D341Med (cell line): ENCODE measurements around the gene RAPGEF3.

Source experiments
- DNase-seq: peaks from one replicate; pipeline ENCODE4 v3.0.0; 2012; ENCODE audit warnings: low spot score

The RAPGEF3 gene

DNA sequence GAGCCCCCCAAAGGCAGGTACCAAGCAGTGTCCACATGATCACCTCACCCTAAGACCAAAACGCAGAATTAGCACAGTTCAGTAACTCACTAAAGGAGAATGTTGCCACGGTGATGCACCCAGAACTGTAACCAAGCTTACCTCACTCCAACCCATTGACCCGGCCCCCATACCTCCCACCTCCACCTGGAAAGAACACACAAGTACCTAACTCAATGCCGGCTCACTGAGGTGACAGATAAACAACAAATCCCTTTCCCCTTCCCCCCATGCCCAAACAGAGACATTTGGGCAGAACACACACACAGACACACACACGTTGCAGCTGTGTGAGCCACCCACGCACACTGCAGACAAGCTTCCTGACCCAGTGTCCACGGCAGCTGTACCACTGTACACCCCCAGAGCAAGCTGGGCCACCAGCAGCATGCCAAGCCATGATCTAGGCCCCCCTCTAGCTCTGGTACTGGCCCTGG is 1.3 kb downstream of the RAPGEF3 start:
- DNase-seq = no peak

DNA sequence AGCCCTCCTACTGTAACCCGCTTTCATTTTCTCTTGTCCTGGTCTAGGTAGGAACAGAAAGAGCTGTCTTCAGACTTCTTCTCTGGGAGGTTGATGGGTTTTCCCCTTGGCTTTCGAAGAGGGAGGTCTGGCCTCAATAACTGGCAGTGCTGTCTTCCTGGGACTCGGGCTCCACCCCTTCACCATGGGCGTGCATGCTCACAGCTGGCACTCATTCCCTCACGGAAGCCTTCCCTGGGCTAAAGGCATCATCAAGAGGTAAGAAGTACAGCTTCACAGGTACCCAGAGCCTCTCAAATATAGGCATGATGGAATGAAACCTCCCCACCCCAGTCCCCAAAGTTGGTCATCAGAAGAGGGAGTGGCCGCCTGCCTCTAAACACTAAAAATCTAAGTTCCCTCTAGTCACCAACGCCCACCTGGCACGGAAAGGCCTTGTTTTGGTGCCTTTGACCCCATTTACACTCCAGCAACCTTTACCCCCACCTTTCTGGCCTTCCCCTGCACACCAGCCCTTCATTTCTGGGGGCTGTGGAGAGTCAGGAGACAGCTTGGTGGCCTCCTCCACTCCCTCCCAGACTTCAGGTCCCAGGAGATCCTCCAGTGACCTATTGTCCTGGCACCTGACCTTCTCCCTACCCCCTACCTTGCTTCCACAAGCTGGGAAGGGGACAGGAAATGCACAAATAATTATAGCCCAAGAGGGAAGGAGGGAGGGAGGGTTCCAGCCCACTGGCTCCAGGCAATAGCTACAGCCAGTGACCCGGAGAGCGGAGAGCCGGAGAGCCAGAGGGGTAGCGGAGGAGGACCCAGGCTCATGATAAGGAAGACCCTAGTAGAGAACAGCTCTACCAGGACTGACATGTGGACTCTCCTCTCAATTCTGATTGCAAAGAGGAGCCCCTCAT is 2.8 kb downstream of the RAPGEF3 start:
- DNase-seq = no peak

DNA sequence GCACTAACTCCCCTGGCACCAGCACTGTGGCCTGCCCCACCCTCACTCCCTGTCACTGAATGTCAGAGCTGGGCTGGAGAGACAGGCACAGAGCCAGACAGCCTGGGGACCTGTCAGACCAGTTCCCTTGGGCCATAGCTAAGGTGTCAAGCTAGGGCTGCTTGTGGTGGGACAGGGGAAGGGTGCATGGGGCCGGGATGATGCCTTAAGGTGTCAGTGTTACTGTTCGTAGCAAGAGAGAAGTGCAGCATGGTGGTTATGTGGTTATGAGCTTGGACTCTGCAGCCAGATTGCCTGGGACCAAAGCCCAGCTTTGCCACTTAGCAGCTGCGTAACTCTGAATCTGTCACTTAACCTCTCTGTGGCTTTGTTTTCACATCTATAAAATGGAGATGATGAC is 3.8 kb downstream of the RAPGEF3 start:
- DNase-seq = no peak

DNA sequence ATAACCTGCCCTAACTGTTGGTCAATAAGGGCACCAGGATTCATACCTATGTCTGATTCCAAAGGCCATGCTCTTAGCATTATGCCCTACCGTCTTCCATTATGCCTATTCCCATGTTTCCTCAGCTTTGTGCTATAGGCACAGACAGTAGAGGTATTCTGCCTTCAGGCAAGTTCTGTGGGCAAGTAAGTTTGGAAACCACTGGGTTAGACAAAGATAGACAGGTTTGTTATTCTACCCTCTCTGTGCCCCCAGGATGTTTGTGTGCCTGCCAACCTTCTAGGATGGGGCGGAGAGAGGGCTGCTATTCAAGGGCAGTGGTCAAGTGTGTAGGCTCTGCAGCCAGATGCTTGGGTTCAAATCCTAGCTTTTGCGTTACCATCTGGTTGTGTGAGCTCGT is 4.6 kb downstream of the RAPGEF3 start:
- DNase-seq = no peak

DNA sequence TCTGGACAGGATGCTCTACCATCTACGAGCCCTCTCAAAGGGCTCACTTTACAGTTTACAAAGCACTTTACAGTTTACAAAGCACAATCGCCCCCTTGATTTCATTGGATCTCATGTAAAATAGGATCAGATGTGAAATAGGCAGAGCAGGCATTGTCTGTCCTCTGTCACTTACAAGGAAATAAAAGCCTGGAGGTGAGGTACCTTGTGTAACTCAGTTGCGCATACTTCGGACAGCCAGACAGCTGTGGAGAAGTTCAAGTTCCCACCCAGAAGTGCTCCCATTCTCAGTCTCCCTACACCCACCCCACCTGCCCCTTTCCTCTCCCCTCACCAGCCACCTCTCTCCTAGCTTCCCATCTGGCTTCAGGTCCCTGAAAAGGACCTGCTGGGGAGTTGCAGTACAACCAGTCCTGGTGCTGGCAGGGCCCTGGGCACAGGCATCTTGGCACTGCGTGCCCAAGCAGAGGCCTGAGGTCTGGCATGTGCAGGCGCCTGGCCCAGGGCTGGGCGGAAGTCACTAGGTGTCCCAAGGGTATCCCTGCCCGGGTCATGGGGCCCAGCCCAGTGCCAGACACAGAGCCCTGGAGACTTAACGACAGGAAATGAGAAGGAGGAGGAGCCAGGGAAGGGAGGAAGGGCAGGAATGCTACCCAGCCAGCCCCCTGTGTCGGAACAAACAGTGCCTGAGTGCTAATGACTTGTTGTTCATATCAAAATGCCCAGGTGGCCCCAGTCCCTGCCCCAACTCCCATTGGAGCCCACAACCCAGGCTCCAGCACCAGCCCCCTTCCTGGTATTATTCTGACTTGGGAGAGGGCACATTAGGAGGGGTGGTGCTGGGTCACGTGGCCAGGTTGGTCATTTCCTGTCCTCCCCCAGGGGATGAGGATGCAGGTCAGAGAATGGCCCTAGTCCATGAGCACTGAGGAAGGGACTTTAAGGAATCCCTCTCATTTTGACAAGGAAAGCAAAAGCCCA is 5.4 kb downstream of the RAPGEF3 start:
- no peak for DNase-seq

DNA sequence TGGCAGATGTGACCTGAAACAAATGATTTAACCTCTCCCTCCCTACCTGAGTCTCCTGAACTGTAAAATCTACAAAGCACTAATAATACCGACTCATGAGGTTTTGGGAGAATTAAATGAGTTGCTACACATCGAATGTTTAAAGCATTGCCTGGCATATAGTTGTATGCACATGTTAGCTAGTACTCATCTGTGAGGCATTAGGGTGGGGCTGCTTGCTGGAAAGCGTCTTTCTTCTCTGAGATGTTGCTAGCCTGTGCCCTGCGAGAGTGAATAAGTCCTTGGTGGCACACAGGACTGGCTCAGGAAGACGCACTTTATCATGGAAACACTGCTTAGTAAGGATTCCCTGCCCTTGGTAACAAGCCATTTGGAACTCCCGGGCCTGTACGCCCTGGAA is 6.1 kb downstream of the RAPGEF3 start:
- DNase-seq = no peak

DNA sequence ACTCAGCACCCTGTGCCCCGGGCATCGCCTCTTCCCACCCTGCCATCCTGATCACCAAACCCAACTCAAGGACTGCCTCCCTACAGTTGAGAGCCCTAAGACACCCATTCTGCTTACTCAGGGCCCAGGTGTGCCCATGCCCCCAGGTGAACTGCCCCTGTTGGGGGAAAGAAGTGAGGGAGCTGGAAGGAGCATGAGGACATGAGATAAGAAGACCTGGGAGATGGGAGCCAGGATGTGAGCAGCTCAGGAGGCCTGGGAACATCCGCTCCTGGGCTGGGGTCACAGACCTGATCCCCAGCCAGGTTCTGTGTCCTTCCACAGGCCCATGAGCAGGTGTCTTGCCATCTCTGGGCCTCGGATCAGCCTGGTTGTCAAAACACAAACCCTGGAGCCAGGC is 6.6 kb downstream of the RAPGEF3 start:
- DNase-seq = no peak

DNA sequence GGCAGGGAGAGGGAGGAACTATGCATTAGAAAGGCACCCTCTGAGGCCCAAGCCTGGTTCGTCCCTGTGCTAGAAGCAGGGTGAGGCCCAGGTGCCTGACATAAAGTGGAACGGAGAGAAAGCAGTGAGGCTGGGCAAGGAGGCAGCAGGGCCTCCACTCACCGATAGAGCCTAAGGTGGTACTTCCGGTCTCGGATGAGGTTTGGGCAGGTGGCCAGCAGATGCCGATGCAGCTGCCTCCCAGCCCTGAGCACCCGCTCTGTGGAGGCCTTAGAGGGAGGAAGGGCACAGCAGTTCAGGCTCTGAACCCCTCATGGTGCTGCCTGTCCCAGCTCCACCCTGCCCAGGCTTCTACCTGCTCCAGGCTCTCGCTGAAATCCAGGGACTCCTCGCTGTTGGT is 7.1 kb downstream of the RAPGEF3 start:
- DNase-seq = no peak

DNA sequence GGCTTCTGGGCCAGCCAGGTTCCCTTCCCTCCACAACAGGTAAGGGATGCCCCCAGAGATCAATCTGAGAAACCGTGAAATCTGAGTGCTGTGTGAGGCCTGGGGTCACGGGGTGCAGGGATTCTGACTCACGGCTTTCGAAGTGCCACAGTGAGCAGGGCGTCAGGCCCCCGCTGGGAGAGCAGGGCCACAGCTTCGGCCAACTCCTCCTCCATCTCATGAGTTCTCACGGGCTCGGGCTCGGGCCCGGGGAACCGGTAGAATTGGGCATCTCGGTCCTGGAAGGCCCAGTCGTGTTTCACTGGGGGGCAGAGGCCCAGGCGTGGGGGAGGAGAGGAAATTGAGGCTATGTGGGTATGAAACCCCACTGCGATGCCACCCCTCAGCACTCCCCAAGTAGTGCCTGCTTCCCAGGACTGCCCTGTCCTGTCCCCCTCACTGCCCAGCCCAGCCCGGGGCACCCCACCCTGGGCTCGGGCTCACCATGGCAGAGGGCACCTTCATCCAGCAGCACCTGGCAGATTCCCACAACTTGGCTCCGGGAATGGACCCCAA is 7.7 kb downstream of the RAPGEF3 start:
- no peak for DNase-seq

DNA sequence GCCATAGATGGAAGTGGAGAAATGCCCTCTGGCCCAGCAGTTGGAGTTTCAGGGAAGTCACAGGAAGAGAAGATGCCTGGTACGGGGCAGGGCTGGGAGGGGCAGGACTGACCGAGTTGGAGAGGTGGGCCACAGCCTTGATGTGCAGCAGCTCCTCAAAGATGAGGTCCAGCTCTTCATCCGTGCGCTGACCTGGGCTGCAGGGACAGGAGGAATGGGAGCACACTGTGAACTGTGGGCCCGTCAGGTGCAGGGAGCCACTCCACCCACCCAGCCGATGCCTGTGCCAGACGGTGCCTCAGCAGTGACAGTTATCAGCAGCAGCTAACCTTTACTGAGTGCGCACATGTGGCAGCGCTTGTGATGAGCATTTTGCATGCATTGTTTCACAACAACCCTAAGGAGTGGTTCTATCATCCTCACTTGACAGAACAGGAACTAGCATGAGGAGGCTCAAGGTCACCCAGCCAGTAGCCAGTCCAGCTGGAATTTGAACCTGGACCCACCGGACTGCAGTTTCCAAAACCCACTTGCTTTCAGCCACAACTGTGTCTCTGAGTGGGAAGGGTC is 8.4 kb downstream of the RAPGEF3 start:
- DNase-seq = no peak

DNA sequence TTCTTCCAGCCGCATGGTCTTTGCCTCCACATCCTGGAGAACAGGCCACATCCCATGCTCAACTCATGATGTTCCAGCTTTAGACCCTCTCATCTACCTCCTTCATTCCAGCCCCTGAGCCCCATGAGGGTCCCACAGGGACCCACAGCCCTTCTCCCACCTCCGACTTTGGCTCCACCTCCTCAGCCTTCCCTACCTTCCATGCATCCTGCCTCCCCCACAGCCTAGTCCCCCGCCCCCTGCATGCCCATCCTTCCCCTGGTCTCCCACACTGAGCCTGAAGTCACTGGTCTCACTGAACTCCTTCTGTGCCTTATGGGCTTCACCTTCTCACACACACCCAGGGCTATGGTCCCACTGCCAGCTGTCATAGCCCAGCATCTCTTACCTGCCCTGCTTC is 9.8 kb downstream of the RAPGEF3 start:
- DNase-seq = no peak

DNA sequence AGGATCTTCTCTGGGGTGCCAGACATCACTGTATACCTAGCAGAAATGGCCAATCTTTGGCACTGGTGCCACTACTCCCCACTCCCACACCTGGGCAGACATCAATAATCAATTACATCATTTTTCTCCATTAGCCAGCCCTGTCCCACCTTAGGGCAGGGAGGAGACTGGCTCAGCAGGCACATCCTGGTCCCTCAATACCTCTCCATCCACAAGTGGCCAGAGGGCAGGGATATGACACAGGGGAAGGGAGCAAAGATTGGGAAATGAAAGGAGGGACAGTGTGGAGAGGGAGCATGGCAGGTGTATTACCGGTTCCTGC is 10.2 kb downstream of the RAPGEF3 start:
- DNase-seq = no peak

DNA sequence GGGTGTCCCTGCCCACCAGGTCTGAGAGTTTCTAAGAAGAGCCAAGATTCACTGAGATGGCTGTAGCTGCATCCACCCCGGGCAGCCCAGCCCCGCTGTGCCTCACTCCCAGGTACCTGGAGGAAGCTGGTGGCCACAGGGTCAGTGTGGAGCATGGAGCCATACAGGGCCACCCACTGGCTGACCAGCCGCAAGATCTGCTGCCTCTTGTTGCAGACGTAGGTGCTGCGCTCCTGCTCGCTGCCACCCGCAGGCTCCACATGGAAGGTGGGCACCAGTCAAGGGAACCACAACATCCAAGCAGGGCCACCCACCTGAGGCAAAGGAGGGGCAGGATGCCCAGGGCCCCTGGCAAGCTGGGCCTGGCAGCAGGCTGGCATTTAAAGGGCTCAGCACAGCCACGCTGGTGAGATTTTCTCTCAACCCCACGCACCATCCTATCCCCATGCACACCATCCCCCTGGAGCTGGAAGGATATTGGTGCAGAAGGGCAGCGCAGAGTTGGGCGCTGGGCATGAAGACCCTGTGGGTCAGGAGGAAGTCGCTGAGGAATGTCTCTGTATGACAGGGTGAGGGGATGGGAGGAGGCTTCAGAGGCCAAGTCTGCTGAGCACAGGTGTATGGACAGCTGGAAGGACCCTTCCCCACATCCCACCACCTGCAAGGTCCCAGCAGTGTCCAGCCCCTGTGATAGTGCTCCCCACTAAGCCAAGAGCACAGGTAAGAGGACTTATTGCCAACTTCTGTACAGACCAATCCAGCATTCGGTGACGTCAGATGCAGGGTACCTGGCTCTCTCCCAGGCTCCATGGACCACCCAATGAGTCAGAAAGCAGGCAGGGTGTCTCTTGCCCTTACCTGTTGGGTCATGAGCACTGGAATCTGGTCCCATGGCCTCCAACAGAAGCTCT is 10.8 kb downstream of the RAPGEF3 start:
- no peak for DNase-seq

DNA sequence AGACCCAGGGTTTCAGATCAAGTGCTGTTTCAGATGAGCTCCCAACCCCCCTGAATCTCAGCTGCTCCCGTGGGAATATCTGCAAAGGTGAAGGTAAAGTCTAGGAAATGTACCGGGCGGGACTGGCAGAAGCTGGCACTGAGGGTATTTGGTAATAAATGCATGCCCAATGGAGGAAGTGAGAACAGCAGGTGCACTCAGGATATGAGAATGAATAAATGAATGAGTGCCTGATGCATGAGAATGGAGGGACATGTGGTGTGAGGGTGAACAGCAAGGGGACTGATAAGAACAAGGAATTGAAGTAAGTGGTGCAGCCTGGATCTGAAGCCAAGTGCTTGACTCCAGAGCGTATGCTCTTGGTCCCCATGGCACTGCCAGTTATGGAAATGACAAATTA is 11.6 kb downstream of the RAPGEF3 start:
- DNase-seq = no peak

DNA sequence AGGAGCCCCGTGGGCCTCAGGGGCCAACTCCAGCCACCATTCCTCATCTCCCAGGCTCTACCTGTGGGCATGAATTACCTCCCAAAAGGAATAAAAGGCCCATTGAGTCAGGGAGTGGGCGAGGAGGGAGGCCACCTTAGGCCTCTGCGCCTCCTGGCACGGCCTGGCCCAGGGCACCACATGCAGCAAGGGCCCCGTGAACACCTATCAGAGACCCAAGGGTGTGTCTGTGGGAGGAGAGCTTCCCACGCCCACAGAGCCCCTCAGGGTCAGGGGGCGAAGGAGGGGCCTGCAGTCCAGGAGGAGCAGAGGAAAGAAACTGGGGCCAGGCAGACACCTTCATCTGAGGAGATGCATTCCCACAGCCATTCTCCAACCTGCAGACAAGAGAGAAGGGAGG is 12.2 kb downstream of the RAPGEF3 start:
- no peak for DNase-seq

DNA sequence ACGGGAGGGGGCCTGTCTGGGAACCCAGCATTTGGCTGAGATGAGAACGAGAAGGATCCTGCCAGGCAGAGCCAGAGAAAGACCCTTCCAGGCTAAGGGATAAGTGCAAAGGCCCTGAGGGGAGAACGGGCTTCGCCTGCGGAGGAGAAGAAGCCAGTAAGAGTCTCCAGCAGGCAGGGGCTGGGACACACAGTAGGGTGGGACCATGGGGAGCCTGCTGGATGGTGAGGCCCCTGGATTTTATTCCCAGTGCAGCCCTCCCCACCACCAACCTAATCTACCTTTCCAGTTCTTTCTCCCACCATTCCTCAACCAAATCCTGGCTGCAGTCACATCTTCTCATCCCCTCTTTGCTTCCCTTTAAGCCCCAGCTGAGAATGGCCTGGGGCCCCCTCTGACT is 12.6 kb downstream of the RAPGEF3 start:
- no peak for DNase-seq

DNA sequence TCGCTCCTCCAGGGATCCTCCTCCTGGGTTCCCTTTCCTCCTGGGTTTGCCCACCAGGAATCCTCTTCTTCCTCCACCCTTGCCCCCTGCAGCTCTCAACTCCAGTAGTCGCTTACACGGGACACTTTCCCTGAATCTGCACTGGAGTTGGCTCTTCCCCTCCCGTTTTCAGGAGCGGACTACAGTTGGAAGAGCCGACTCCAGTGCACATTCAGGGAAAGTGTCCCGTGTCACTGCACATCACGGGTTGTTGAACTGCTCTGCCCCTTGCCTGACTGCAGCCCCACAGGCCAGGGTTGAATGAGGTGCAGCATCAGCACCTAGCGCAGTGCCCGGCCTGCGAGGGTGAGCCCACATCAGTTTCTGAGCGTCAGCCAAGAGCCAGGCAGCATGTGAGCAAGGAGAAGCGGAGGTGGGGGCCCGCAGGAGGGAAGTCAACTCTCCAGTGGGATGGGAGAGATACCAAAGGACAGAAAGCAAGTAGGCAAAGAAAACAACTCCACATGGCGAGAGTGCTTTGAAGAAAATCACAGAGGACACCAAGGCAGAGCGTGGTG is 13.1 kb downstream of the RAPGEF3 start:
- DNase-seq = no peak

DNA sequence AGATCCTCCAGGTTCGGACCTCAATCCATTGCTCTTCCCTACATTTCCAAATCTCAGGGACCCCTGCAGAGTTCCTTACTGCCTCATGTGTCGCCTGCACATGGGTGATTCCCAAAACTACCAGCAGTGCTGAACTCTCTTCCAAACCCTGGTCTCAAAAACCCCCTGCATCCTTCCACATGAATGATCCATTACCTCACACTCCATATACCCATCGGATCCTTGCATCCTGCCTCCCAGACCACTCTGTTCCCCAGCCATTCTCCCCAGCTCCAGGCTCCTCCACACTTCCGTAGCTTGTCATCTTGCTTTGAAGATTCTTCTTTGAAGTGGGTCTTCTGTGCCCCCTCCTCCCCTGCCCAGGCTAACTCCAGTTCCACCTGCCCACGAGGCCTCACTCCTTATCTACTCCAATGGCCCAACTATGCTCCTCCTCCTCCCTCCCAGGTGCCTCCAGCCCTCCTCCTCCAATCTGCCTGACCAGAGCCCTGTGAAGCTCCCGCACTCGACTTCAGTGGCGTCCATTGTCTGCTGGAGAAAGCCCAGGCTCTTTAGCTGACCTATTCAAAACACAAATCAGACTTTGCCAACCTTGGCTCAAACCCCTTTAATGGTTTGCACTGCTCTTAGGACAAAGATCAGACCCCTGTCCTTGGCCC is 13.8 kb downstream of the RAPGEF3 start:
- no peak for DNase-seq

DNA sequence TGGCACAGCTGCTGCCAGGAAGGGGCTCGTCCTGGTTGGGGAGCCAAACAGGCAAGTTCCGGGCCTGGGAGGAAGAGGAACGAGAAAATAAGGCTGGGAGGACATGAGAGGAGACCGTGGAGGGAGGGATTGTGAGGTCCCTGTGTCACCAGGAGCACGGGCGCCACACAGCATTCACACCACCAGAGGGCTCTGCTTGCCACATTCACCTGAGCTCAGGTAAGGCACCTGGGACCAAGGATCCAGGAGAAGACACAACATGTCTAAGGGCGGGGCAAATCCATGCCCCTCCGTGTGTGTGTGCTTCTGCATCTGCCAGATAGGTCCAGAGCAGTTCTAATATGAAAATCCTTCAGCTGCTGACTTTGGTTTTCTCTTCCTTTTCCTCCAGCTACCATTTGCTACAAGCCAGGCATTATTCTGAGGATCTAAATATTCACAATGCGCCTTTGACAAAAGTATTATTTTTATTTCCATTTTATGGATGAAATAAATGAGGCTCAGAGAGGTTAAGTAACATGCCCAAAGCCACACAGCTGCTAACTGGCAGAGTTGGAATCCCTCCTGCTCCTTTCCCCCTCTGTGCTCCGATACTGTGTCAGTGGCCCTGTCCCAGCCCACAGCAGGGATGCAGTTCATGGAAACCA is 14.6 kb downstream of the RAPGEF3 start:
- DNase-seq = peak; percentile 58

DNA sequence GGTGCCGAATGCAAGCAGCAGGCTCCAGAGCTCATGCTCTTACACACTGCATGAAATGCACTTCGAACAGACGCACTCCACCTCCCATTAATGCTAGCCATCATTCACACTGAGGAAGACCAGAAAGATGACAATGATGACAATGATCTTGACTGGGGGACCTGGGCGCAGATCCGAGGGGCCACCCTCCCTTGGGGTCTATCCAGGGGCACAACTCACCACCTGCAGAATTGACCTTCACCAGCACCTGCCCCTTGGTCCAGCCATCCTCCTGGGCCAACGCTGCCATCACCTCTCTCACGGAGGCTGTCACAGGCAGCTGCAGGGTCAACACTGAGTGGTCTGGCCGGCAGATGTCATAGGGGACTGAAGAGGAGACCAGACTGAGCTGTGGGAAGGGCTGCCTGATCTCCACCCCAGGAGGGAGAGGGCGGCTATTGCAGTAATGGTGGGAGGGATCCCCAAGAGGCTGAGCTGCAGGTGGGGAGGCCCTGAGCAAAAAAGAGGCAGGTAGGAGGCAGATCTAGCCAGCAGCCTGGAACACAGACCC is 15.3 kb downstream of the RAPGEF3 start:
- no peak for DNase-seq
